ENCODE results near the gene SLC2A9.
"Not testable (repeated sequence)": the region's sequence is repeated elsewhere in the genome, so short reads cannot be mapped to it uniquely, and the experiment has no call there.

Gene SLC2A9

GRCh38 chr4:9984621-9985020, 36.7 kb downstream of the SLC2A9 start:
- Histone ChIP-seq H3K36me3 (ENCODE audit: control insufficient read depth, insufficient read depth, low read length) (no peaks in the 10 kb centered on the region), H3K9ac (ENCODE audit: low read depth, low read length) (no peak overlapping the region), H3K9me3 (ENCODE audit: control insufficient read depth, insufficient read depth, low read length) (no peaks in the 10 kb centered on the region), H3K4me3 (ENCODE audit: low read depth, low read length) (no peak overlapping the region), H3K27me3 (ENCODE audit: control insufficient read depth, insufficient read depth, low read length) (peaks cover 9% of the 10 kb centered on the region), H3K4me1 (ENCODE audit: control insufficient read depth, insufficient read depth, low read length) (peaks cover 3% of the 10 kb centered on the region)

DNA sequence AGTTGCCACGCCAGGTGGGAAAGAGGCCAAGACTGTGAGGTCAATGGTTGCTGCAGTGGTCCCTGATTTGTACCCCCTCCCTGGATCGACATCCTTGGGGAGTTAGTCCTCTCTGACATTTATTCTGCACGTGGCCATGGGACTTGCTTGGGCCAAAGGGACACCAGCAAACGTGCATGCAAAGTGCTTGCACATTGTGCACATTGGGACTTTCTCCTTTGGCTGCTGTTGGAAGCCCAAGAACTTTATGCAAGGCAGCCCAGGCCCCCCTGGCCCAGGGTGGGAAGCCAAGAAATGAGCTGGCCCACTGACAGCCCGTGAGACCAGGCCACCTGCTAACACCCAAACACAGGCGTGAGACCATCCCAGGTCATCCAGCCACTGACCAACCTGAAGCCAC, 38.1 kb downstream of the SLC2A9 start:
- peaks cover 13% of the 10 kb centered on the region for H3K27me3 ChIP-seq (ENCODE audit: control insufficient read depth, insufficient read depth, low read length)

GRCh38 chr4:9981899-9982298, 39.4 kb downstream of the SLC2A9 start:
- not testable (repeated sequence) for H3K36me3 ChIP-seq (ENCODE audit: control insufficient read depth, insufficient read depth, low read length); H3K4me3 ChIP-seq (ENCODE audit: low read depth, low read length); H3K9ac ChIP-seq (ENCODE audit: low read depth, low read length); H3K9me3 ChIP-seq (ENCODE audit: control insufficient read depth, insufficient read depth, low read length)
- peaks cover 19% of the 10 kb centered on the region for H3K4me1 ChIP-seq (ENCODE audit: control insufficient read depth, insufficient read depth, low read length)
- peaks cover 13% of the 10 kb centered on the region for H3K27me3 ChIP-seq (ENCODE audit: control insufficient read depth, insufficient read depth, low read length)

More for the DNA sequence above, 38.1 kb downstream of the SLC2A9 start:
- H3K36me3 ChIP-seq (ENCODE audit: control insufficient read depth, insufficient read depth, low read length) = no peaks in the 10 kb centered on the region
- H3K9ac ChIP-seq (ENCODE audit: low read depth, low read length) = no peak overlapping the region
- no peaks in the 10 kb centered on the region for H3K9me3 ChIP-seq (ENCODE audit: control insufficient read depth, insufficient read depth, low read length)
- H3K4me1 ChIP-seq (ENCODE audit: control insufficient read depth, insufficient read depth, low read length) = peaks cover 15% of the 10 kb centered on the region
- no peak overlapping the region for H3K4me3 ChIP-seq (ENCODE audit: low read depth, low read length)

GRCh38 chr4:9980898-9981297, 40.4 kb downstream of the SLC2A9 start:
- Histone ChIP-seq H3K9ac (ENCODE audit: low read depth, low read length) (no peak overlapping the region), H3K4me1 (ENCODE audit: control insufficient read depth, insufficient read depth, low read length) (peaks cover 19% of the 10 kb centered on the region), H3K4me3 (ENCODE audit: low read depth, low read length) (no peak overlapping the region), H3K27me3 (ENCODE audit: control insufficient read depth, insufficient read depth, low read length) (peaks cover 13% of the 10 kb centered on the region), H3K9me3 (ENCODE audit: control insufficient read depth, insufficient read depth, low read length) (no peaks in the 10 kb centered on the region), H3K36me3 (ENCODE audit: control insufficient read depth, insufficient read depth, low read length) (no peaks in the 10 kb centered on the region)

GRCh38 chr4:9979101-9979701, 42.1 kb downstream of the SLC2A9 start:
- Histone ChIP-seq H3K9me3 (ENCODE audit: control insufficient read depth, insufficient read depth, low read length) (no peaks in the 10 kb centered on the region), H3K36me3 (ENCODE audit: control insufficient read depth, insufficient read depth, low read length) (no peaks in the 10 kb centered on the region), H3K4me1 (ENCODE audit: control insufficient read depth, insufficient read depth, low read length) (peaks cover 19% of the 10 kb centered on the region), H3K4me3 (ENCODE audit: low read depth, low read length) (no peak overlapping the region), H3K9ac (ENCODE audit: low read depth, low read length) (no peak overlapping the region), H3K27me3 (ENCODE audit: control insufficient read depth, insufficient read depth, low read length) (peaks cover 13% of the 10 kb centered on the region)

GRCh38 chr4:9977518-9978031, 43.7 kb downstream of the SLC2A9 start:
- H3K4me1 ChIP-seq (ENCODE audit: control insufficient read depth, insufficient read depth, low read length) = peaks cover 19% of the 10 kb centered on the region
- no peak overlapping the region for H3K4me3 ChIP-seq (ENCODE audit: low read depth, low read length)
- peaks cover 13% of the 10 kb centered on the region for H3K27me3 ChIP-seq (ENCODE audit: control insufficient read depth, insufficient read depth, low read length)
- no peaks in the 10 kb centered on the region for H3K9me3 ChIP-seq (ENCODE audit: control insufficient read depth, insufficient read depth, low read length)
- no peaks in the 10 kb centered on the region for H3K36me3 ChIP-seq (ENCODE audit: control insufficient read depth, insufficient read depth, low read length)
- H3K9ac ChIP-seq (ENCODE audit: low read depth, low read length) = no peak overlapping the region

GRCh38 chr4:9976781-9977180, 44.5 kb downstream of the SLC2A9 start:
- Histone ChIP-seq H3K4me3 (ENCODE audit: low read depth, low read length) (no peak overlapping the region), H3K9me3 (ENCODE audit: control insufficient read depth, insufficient read depth, low read length) (no peaks in the 10 kb centered on the region), H3K27me3 (ENCODE audit: control insufficient read depth, insufficient read depth, low read length) (peaks cover 13% of the 10 kb centered on the region), H3K4me1 (ENCODE audit: control insufficient read depth, insufficient read depth, low read length) (peaks cover 19% of the 10 kb centered on the region), H3K36me3 (ENCODE audit: control insufficient read depth, insufficient read depth, low read length) (no peaks in the 10 kb centered on the region), H3K9ac (ENCODE audit: low read depth, low read length) (no peak overlapping the region)

DNA sequence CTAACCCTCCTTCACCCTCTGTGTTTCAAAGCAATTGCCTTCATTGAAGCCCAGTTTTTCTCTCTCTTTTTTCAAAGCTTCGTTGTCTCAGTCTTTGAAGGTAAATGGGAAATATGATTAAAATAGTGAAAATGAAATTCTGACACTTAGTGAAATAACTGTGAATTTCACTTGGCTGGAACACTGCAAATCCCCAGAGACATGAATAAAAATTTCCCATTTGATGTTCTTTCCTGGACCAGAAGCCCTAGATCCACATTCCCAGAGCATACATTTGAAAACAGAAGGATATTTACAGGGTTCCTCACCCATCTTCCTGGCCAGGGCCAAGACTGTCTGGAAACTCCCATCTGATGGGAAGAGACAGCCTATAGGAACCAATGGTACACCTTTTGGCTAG, 45.0 kb downstream of the SLC2A9 start:
- Histone ChIP-seq H3K36me3 (ENCODE audit: control insufficient read depth, insufficient read depth, low read length) (no peaks in the 10 kb centered on the region), H3K27me3 (ENCODE audit: control insufficient read depth, insufficient read depth, low read length) (peaks cover 13% of the 10 kb centered on the region), H3K4me1 (ENCODE audit: control insufficient read depth, insufficient read depth, low read length) (peaks cover 19% of the 10 kb centered on the region), H3K9ac (ENCODE audit: low read depth, low read length) (no peak overlapping the region), H3K4me3 (ENCODE audit: low read depth, low read length) (no peak overlapping the region), H3K9me3 (ENCODE audit: control insufficient read depth, insufficient read depth, low read length) (no peaks in the 10 kb centered on the region)

DNA sequence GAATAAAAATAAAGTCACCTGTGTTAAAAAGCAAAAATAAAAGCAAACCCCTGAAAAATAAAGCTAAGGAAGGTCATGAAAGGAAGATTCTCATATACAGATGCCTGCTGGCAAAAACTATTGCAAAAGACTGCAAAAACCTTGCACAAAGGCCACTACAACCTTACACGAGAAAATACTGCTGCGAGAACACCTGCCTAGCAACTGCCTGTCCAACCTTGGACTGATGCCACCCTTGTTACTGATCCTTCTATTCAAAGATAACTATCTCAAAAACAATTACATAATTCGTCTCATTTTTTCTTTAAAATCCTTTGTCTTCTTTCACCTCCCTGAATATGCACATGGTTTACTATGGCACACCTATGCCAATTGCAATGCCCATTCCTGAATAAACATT, 49.6 kb downstream of the SLC2A9 start:
- Histone ChIP-seq H3K4me1 (ENCODE audit: control insufficient read depth, insufficient read depth, low read length) (no peaks in the 10 kb centered on the region), H3K36me3 (ENCODE audit: control insufficient read depth, insufficient read depth, low read length) (no peaks in the 10 kb centered on the region), H3K4me3 (ENCODE audit: low read depth, low read length) (no peak overlapping the region), H3K27me3 (ENCODE audit: control insufficient read depth, insufficient read depth, low read length) (no peaks in the 10 kb centered on the region), H3K9ac (ENCODE audit: low read depth, low read length) (no peak overlapping the region), H3K9me3 (ENCODE audit: control insufficient read depth, insufficient read depth, low read length) (no peaks in the 10 kb centered on the region)

GRCh38 chr4:9970399-9971011, 50.8 kb downstream of the SLC2A9 start:
- no peaks in the 10 kb centered on the region for H3K4me1 ChIP-seq (ENCODE audit: control insufficient read depth, insufficient read depth, low read length)
- no peaks in the 10 kb centered on the region for H3K9me3 ChIP-seq (ENCODE audit: control insufficient read depth, insufficient read depth, low read length)
- H3K9ac ChIP-seq (ENCODE audit: low read depth, low read length) = no peak overlapping the region
- H3K36me3 ChIP-seq (ENCODE audit: control insufficient read depth, insufficient read depth, low read length) = no peaks in the 10 kb centered on the region
- no peak overlapping the region for H3K4me3 ChIP-seq (ENCODE audit: low read depth, low read length)
- H3K27me3 ChIP-seq (ENCODE audit: control insufficient read depth, insufficient read depth, low read length) = no peaks in the 10 kb centered on the region

GRCh38 chr4:9969526-9970398, 51.5 kb downstream of the SLC2A9 start:
- Histone ChIP-seq H3K27me3 (ENCODE audit: control insufficient read depth, insufficient read depth, low read length) (no peaks in the 10 kb centered on the region), H3K4me3 (ENCODE audit: low read depth, low read length) (no peak overlapping the region), H3K9ac (ENCODE audit: low read depth, low read length) (no peak overlapping the region), H3K36me3 (ENCODE audit: control insufficient read depth, insufficient read depth, low read length) (no peaks in the 10 kb centered on the region), H3K9me3 (ENCODE audit: control insufficient read depth, insufficient read depth, low read length) (no peaks in the 10 kb centered on the region), H3K4me1 (ENCODE audit: control insufficient read depth, insufficient read depth, low read length) (no peaks in the 10 kb centered on the region)

Measured in iPS-15b (cell line).